LNCAP (cell line): ENCODE data around the gene SYNPO.

ENCODE experiments used
- CTCF ChIP-seq: fragments of 450-650 bp; IDR thresholded peaks from 2 replicates; pipeline ENCODE4 v1.5.1; 2017; ENCODE audit warnings: mild to moderate bottlenecking

Gene SYNPO

GRCh38 chr5:150640311-150641005, at the start of gene SYNPO:
SYNPO (plus strand) TSS chr5:150640660; CDS start chr5:150648276, 7,616 bp downstream.
- no peak for TF ChIP-seq CTCF

DNA sequence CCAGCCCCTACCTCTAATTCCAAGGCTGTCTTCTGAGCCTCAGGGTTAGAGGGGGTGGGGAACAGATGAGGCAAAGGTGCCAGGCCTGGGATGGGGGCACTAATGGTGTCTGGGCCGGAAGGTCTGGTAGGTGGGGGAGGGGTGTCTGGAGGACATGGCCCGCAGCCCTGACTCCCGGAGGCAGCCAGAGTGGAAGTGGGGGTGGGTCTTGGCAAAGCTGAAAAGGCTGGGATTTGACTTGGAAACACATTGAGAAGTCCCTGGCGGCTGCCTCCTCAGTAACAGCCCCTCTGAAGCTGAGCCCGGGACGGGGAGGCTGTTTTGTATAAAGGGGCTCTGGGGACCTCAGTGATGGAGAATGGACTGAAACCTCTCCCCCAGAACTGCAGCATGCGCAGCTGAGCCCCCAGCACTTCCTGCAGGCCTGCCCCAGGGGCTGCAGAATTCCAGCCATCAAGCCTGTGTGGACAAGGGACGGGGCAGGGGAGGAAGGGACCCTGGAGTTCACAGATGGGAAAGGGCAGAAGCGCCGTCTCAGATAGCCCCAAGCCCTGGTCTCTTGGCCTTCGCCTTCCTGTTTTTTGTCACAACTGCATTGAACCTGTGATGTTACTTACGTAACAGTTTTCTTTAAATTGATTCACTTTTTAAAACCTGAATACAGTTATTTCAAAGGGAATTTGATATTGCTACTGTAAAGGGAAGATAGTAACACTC, 49.3 kb upstream of the SYNPO start:
- TF ChIP-seq CTCF: no peak

DNA sequence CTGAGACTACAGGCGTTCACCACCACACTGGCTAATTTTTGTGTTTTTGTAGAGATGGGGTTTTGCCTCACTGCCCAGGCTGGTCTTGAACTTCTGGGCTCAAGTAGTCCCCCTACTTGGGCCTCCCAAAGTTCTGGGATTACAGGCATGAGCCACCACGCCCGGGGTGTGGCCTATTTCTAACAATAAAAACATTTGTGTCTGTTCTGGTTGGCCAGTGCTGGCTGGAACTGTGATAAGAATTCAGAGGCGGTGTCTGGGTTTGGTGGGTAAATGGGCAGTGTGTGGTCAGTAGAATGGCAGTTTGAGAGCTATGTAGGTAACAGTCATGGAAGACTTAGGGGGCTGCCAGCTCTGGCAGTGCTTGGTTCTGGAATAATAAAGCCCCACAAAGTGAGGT, 46.9 kb upstream of the SYNPO start:
- TF ChIP-seq CTCF: no peak

DNA sequence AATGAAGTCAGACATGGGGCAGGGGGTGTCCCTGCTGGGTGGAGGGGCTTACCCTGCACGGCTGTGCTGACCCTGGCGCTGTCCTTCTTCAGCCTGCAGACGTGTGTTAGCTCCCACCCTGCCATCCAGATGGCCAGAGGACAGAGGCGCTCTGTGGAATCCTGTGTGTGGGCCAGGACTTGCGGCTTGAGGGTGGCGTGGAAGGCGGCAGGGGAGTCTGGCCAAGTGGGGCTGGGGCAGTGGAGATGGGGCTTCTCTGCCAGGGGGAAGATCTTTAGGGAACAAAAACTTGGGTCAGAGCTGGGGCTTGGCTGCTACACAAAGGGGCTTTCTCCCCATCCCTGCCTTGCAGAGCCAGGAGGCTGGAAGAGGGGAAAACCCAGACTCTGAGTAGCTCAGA, 46.5 kb upstream of the SYNPO start:
- no peak for TF ChIP-seq CTCF

GRCh38 chr5:150595466-150596031, 44.9 kb upstream of the SYNPO start:
- no peak for TF ChIP-seq CTCF

DNA sequence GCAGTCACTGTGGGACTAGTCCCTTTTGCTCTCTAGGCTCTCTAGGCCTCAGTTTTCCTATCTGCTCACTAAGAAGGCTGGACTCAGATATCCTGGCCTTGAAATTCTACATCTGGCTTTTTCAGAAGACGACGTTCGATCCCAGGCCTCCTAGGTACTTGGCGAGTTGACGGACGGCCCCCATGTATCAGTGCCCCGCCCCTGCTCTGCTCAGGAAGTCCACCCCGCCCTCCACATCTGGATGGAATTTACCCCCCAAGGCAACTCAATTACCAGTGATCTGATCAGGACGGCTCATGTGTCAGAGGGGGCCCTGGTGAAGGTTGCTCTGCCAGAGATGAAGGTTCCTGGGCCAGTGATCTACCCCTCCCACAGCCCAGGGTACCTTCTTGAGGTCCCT, 44.1 kb upstream of the SYNPO start:
- no peak for TF ChIP-seq CTCF

DNA sequence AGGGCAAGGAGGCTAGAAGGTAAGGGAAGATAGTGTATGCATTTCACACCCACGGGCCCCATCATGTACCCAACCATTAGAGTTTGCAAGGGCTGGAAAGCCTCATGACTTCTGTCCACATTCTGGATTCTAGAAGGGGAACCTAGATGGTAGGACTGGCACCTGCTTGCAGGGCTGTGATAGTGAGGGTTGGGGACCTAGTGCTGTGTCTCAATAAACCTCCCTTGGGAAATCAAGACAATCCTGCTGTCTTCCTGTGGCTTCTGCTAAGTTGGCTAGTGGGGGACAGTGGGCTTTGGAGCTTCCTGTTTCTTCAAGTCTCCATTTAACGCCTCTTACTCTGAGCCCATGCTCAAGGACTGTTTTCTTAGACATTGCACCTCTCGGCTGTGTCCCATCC, 43.6 kb upstream of the SYNPO start:
- no peak for TF ChIP-seq CTCF
